MM.1S (cell line): ENCODE data around the gene TMEM154.

ENCODE experiments used
- DNase-seq: peaks from one replicate; pipeline ENCODE4 v3.0.0-alpha.2; 2015
- H2AFZ ChIP-seq: fragments of 300-600 bp; sonication (generic); 2 replicates; pipeline ENCODE4 v1.6.0; 2016; ENCODE audit warnings: antibody characterized with exemption, low read length
- H3F3A ChIP-seq: fragments of 300-600 bp; sonication (generic); 2 replicates; pipeline ENCODE4 v1.6.1; 2016; ENCODE audit warnings: mild to moderate bottlenecking, antibody characterized with exemption, low read length, moderate library complexity, mixed read lengths; ENCODE audit not compliant: insufficient read depth
- H3K27ac ChIP-seq: fragments of 300-600 bp; sonication (generic); 2 replicates; pipeline ENCODE4 v1.5.1; 2016; ENCODE audit warnings: mild to moderate bottlenecking, low read length
- H3K27me3 ChIP-seq: fragments of 300-600 bp; sonication (generic); replicated peaks from 2 replicates; pipeline ENCODE4 v1.6.0; 2016; ENCODE audit warnings: low read length; ENCODE audit not compliant: insufficient read depth
- H3K36me3 ChIP-seq: fragments of 300-600 bp; sonication (generic); replicated peaks from 2 replicates; pipeline ENCODE4 v1.6.1; 2016; ENCODE audit warnings: mild to moderate bottlenecking, low read length, mixed read lengths; ENCODE audit not compliant: insufficient read depth
- H3K4me1 ChIP-seq: fragments of 300-600 bp; sonication (generic); 2 replicates; pipeline ENCODE4 v1.6.1; 2016; ENCODE audit warnings: low read length, mixed read lengths
- H3K4me2 ChIP-seq: fragments of 300-600 bp; sonication (generic); 2 replicates; pipeline ENCODE4 v1.6.0; 2016; ENCODE audit warnings: low read depth, low read length
- H3K4me3 ChIP-seq: fragments of 300-600 bp; sonication (generic); 2 replicates; pipeline ENCODE4 v1.5.1; 2016; ENCODE audit warnings: low read length, mixed read lengths
- H3K79me2 ChIP-seq: fragments of 300-600 bp; sonication (generic); 2 replicates; pipeline ENCODE4 v1.6.1; 2016; ENCODE audit warnings: mixed run types, low read length, mixed read lengths
- H3K9ac ChIP-seq: fragments of 300-600 bp; sonication (generic); 2 replicates; pipeline ENCODE4 v1.6.1; 2016; ENCODE audit warnings: low read length, mixed read lengths
- H3K9me2 ChIP-seq: fragments of 300-600 bp; sonication (generic); replicated peaks from 2 replicates; pipeline ENCODE4 v1.6.1; 2016; ENCODE audit warnings: mild to moderate bottlenecking, low read length, mixed read lengths; ENCODE audit not compliant: insufficient read depth
- H3K9me3 ChIP-seq: fragments of 300-600 bp; sonication (generic); replicated peaks from 2 replicates; pipeline ENCODE4 v1.6.1; 2016; ENCODE audit warnings: mild to moderate bottlenecking, low read length, mixed read lengths; ENCODE audit not compliant: insufficient read depth
- H4K20me1 ChIP-seq: fragments of 300-600 bp; sonication (generic); 2 replicates; pipeline ENCODE4 v1.6.1; 2016; ENCODE audit warnings: mild to moderate bottlenecking, low read length, moderate library complexity, mixed read lengths; ENCODE audit not compliant: insufficient read depth
- EZH2 ChIP-seq: fragments of 300-600 bp; sonication (generic); optimal IDR thresholded peaks from 2 replicates; pipeline ENCODE3; 2017; ENCODE audit warnings: low read depth, mild to moderate bottlenecking, antibody characterized with exemption, low read length, mixed read lengths
- EZH2phosphoT487 ChIP-seq: fragments of 300-600 bp; sonication (generic); IDR thresholded peaks from 2 replicates; pipeline ENCODE4 v1.6.1; 2018; ENCODE audit warnings: antibody characterized with exemption, low read length
- TF ChIP-seq, protein P1 (sequence below): fragments of 300-600 bp; sonication (generic); IDR thresholded peaks from 2 replicates; pipeline ENCODE4 v1.5.1; 2016; ENCODE audit warnings: antibody characterized with exemption, low read length, mixed read lengths

Gene TMEM154

DNA sequence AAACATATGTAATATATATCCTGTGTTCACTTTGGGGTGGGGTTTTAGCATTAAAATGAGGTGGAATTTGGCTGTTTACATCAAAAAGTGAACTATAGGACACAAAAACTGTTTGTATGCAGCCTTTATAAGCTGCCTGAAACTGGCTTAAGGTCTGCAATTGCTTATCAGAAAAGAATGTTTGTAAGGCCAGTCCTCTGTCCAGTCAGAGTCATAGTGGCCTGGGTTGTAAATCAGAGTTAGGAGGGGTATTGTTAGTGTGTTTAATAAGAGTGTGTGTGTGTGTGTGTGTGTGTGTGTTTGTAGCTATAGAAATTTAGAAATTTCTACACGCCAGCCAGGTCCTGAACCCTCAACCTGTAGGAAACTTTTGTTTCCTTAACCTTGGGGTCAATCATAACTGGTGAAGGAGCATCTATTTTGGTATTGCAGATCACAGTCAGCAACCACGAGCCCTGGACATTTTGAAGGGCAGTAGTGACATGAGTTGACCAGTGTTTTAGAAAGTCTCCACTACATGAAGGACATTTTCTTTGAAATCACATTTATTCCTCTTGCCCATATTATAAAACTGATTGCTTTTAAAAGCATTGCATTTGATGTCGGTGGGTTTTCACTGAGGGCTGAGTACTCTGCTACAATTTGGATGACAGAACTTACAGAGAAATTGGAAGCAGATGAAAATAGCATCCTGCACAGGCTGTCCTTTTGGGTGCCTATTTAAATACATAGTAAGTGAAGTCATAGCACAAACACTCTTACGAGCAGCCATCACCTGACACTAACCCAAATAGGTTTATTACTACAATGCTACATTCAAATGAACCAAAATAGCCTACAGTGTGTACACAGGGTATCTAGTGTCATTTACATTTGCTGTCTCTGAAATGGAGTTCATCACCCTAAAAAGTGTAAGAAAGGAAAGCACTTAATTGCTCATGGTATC lies 11.2 kb upstream of the TMEM154 start:
- Histone ChIP-seq H3K9me3 (no peaks in the 10 kb centered on the region), H3K4me2 (no peak overlapping the region), H2AFZ (no peak overlapping the region), H3K27ac (no peak overlapping the region), H3F3A (peaks cover 2% of the 10 kb centered on the region; the same call in 1 of the 2 replicates), H3K9me2 (no peaks in the 10 kb centered on the region), H3K79me2 (no peaks in the 10 kb centered on the region), H3K36me3 (no peaks in the 10 kb centered on the region), H3K27me3 (no peaks in the 10 kb centered on the region), H3K4me1 (peaks cover 3% of the 10 kb centered on the region), H3K4me3 (no peak overlapping the region), H4K20me1 (no peaks in the 10 kb centered on the region), H3K9ac (no peak overlapping the region)
- DNase-seq: no peak
- TF ChIP-seq EZH2phosphoT487 (no peak), EZH2 (no peak)
- TF ChIP-seq, protein P1, sequence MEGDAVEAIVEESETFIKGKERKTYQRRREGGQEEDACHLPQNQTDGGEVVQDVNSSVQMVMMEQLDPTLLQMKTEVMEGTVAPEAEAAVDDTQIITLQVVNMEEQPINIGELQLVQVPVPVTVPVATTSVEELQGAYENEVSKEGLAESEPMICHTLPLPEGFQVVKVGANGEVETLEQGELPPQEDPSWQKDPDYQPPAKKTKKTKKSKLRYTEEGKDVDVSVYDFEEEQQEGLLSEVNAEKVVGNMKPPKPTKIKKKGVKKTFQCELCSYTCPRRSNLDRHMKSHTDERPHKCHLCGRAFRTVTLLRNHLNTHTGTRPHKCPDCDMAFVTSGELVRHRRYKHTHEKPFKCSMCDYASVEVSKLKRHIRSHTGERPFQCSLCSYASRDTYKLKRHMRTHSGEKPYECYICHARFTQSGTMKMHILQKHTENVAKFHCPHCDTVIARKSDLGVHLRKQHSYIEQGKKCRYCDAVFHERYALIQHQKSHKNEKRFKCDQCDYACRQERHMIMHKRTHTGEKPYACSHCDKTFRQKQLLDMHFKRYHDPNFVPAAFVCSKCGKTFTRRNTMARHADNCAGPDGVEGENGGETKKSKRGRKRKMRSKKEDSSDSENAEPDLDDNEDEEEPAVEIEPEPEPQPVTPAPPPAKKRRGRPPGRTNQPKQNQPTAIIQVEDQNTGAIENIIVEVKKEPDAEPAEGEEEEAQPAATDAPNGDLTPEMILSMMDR: no peak

DNA sequence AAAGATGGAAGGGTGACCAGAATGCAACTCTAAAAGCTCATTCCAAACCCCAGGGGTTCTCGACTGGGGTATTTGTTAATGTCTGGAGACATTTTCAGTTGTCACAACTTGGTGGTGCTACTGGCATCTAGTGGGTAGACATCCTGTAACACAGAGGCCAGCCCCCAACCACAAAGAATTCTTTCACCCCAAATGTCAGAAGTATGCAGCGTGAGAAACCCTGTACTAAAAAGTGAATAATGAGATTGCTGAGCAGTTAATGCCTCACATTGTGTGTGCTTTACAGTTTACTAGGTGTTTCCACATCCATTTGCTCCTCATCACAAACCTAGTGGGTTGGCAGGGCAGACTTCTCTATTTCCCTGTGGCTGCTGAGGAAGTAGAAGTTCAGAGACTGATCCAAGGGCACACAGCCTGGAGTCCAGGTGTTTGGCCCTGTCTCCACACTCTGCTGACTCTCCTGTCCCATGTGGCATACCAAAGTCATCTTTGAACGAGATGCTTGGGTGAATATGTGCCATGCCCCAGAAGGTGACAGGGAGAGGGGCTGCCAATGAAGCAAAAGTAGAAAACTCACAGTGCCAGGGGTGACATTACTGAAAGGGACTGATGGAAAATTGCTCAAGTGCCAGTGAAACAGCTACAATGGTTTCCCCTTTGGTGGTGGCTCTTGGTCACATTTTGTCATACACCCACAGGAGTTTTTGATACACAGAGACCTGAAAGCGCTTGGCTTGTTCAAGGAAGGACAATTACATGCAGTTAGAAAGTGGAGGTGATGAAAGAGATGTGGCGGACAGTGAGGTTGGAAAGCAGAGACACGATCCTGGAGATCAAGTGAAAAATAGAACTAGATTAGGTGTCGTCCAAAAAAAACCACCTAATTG lies 10.1 kb upstream of the TMEM154 start:
- Histone ChIP-seq H3K4me2 (no peak overlapping the region), H3K4me3 (no peak overlapping the region), H3K36me3 (no peaks in the 10 kb centered on the region), H2AFZ (no peak overlapping the region), H3K27me3 (no peaks in the 10 kb centered on the region), H3F3A (no peaks in the 10 kb centered on the region), H3K79me2 (no peaks in the 10 kb centered on the region), H3K27ac (no peak overlapping the region), H3K9ac (no peak overlapping the region), H3K4me1 (no peaks in the 10 kb centered on the region), H3K9me2 (no peaks in the 10 kb centered on the region), H4K20me1 (no peaks in the 10 kb centered on the region), H3K9me3 (no peaks in the 10 kb centered on the region)
- DNase-seq: no peak
- TF ChIP-seq EZH2 (no peak), EZH2phosphoT487 (no peak)
- TF ChIP-seq, protein P1: no peak

DNA sequence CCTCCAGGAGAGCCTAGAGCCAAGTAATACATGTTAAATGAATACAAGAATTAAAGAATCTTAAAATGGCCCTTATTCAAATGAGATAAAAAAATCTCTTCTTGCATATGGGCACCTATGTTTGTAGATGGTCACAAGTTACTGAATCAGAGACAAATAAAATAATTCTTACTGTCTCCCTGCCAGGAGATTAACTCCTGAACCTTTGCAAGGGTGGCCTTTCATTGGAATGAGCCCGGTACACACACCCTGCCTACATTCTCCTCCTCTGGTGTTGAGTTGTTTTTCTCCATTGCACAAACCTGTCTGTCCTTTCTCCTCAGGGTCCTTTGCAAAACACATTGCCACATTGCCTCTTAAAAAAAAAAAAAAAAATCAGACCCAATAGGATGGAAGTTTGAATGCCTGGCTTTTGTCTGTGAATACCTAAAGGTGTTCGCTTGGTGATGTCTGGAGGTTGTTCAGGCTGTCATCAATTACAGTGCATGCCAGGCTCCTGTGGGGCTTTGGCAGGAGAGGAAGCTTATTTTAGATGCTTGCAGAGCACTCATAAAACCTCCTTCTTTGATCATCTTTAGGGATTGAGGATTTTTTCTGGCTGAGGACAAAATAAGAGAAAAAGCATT lies 8.3 kb upstream of the TMEM154 start:
- no peak overlapping the region for H3K27ac ChIP-seq
- no peak overlapping the region for H3K9ac ChIP-seq
- no peaks in the 10 kb centered on the region for H3F3A ChIP-seq
- no peak overlapping the region for H2AFZ ChIP-seq
- no peaks in the 10 kb centered on the region for H3K27me3 ChIP-seq
- H4K20me1 ChIP-seq: no peaks in the 10 kb centered on the region
- DNase-seq: no peak
- H3K9me2 ChIP-seq: no peaks in the 10 kb centered on the region
- TF ChIP-seq EZH2phosphoT487 (no peak), EZH2 (no peak)
- TF ChIP-seq, protein P1: no peak
- H3K36me3 ChIP-seq: no peaks in the 10 kb centered on the region
- H3K9me3 ChIP-seq: no peaks in the 10 kb centered on the region
- no peaks in the 10 kb centered on the region for H3K4me1 ChIP-seq
- no peak overlapping the region for H3K4me2 ChIP-seq
- no peak overlapping the region for H3K4me3 ChIP-seq
- no peaks in the 10 kb centered on the region for H3K79me2 ChIP-seq
